ENCODE results near the gene ALKBH6. TPM values are rescaled to one million over a fixed set of nuclear protein-coding genes. Genes with fewer than 3 reads are reported as not detected.

The ALKBH6 gene
- total RNA-seq, 3 donors from 2014 or later (not counting 1 experiment from before 2014, with no cell fraction given), result 39.0 to 57.3 (median 48.1) TPM

DNA sequence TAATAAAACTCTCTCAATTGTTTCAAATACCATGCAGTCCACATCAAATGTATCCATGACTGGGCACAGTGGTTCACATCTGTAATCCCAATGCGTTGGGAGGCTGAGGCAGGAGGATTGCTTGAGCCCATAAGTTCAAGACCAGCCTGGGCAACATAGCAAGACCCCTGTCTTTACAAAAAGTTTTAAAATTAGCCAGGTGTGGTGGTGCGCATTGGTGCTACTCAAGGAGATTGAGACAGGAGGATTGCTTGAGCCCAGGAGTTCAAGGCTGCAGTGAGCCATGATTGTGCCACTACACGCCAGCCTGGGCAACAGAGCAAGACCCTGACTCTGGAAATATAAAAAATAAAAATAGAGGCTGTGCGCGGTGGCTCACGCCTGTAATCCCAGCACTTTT lies 13.7 kb upstream of the ALKBH6 start:
- Mint-ChIP-seq H3K4me3 (no peak overlapping the region), H3K9me3 (no peaks in the 10 kb centered on the region), H3K27ac (no peak overlapping the region), H3K36me3 (no peaks in the 10 kb centered on the region), H3K27me3 (ENCODE audit: low read depth in 2 of 2) (no peaks in the 10 kb centered on the region), H3K4me1 (peaks cover 0 to 7% of the 10 kb centered on the region in 2 donors)
- TF ChIP-seq, protein P1, sequence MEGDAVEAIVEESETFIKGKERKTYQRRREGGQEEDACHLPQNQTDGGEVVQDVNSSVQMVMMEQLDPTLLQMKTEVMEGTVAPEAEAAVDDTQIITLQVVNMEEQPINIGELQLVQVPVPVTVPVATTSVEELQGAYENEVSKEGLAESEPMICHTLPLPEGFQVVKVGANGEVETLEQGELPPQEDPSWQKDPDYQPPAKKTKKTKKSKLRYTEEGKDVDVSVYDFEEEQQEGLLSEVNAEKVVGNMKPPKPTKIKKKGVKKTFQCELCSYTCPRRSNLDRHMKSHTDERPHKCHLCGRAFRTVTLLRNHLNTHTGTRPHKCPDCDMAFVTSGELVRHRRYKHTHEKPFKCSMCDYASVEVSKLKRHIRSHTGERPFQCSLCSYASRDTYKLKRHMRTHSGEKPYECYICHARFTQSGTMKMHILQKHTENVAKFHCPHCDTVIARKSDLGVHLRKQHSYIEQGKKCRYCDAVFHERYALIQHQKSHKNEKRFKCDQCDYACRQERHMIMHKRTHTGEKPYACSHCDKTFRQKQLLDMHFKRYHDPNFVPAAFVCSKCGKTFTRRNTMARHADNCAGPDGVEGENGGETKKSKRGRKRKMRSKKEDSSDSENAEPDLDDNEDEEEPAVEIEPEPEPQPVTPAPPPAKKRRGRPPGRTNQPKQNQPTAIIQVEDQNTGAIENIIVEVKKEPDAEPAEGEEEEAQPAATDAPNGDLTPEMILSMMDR (IDR thresholded peaks at IDR 0.05), result no peak
- ATAC-seq, result no peak
- intact Hi-C loops (cut with micrococcal nuclease), result no loop called here
- 99% methylated on average over 6 of the region's 6 CpGs for WGBS (ENCODE audit: insufficient coverage)
- Histone ChIP-seq H3K4me1 (ENCODE audit: control insufficient read depth, insufficient read depth, low read length) (peaks cover 6% of the 10 kb centered on the region), H3K27me3 (ENCODE audit: control insufficient read depth, insufficient read depth, low read length) (no peaks in the 10 kb centered on the region), H3K36me3 (ENCODE audit: control insufficient read depth, insufficient read depth, low read length) (peaks cover 5% of the 10 kb centered on the region), H3K27ac (ENCODE audit: low read length) (no peak overlapping the region), H3K4me3 (ENCODE audit: low read length) (no peak overlapping the region), H3K9me3 (ENCODE audit: control insufficient read depth, insufficient read depth, low read length) (no peaks in the 10 kb centered on the region)
- no peak for DNase-seq

DNA sequence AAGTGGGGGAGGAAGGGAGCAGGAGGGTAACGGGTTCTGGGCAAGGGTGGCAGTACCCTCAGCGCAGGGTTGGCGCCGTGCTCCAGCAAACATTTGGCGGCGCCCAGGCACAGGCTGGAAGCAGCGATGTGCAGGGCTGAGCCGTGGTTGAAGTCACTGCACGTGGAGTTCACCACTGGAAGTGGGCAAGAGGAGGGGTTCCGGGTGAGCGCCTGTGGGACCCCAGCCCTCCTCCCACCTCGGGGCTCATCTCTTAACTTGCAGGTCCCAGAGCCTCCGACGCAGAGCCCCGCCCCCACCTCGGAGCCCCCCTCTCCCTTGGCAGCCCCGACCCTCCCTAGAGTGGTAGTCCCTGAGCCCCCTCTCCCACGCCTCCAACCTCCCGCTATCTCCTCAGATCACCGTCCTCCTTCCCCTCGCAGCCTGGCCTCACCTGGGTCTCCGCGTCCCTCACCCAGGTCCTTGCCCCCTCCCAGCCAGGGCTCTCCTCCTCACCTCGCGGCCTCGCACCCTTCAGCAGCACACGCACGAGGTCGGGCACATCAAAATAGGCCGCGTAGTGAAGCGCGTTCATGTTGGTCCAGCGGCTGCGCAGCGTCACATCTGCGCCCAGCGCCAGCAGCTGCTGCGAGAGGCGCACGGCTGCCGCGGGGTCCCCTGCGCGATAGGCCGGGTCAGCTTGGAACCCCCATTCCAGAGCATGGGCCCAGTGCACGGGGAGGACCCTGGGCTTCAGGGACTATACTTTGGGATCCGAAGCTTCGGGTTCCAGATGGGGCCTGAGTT lies 12.3 kb upstream of the ALKBH6 start:
- Histone ChIP-seq H3K4me1 (ENCODE audit: control insufficient read depth, insufficient read depth, low read length) (no peaks in the 10 kb centered on the region), H3K27me3 (ENCODE audit: control insufficient read depth, insufficient read depth, low read length) (no peaks in the 10 kb centered on the region), H3K4me3 (ENCODE audit: low read length) (no peak overlapping the region), H3K36me3 (ENCODE audit: control insufficient read depth, insufficient read depth, low read length) (peaks cover 7% of the 10 kb centered on the region), H3K9me3 (ENCODE audit: control insufficient read depth, insufficient read depth, low read length) (no peaks in the 10 kb centered on the region), H3K27ac (ENCODE audit: low read length) (no peak overlapping the region)
- Mint-ChIP-seq H3K4me1 (no peaks in the 10 kb centered on the region), H3K36me3 (no peaks in the 10 kb centered on the region), H3K9me3 (no peaks in the 10 kb centered on the region), H3K27ac (no peak overlapping the region), H3K27me3 (ENCODE audit: low read depth in 2 of 2) (no peaks in the 10 kb centered on the region), H3K4me3 (no peak overlapping the region)
- DNase-seq (no peak), ATAC-seq (no peak)
- WGBS (ENCODE audit: insufficient coverage), result 97% methylated on average over 49 of the region's 49 CpGs
- intact Hi-C loops (cut with micrococcal nuclease), result no loop called here
- TF ChIP-seq, protein P1 (IDR thresholded peaks at IDR 0.05), result no peak

DNA sequence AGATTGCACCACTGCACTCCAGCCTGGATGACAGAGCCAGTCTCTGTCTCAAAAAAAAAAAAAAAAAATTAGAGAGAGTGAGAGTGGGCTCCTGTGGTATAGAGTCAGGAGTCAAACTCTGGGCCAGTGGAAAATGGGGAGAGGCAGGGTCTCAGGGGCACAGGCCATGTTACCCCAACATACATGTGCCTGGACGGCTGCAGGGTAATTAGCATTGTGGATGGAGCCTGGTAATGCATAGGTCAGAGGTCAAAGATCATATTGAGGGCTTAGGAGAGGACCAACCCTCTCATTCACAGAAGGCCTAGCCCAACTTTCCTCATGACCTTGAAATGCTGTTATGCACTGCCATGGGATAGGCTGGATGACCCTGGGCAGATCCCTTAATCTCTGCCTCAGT lies 11.5 kb upstream of the ALKBH6 start:
- TF ChIP-seq, protein P1 (IDR thresholded peaks at IDR 0.05), result no peak
- no peaks in the 10 kb centered on the region for H3K9me3 Mint-ChIP-seq
- ATAC-seq (no peak), DNase-seq (no peak)
- Histone ChIP-seq H3K36me3 (ENCODE audit: control insufficient read depth, insufficient read depth, low read length) (peaks cover 7% of the 10 kb centered on the region), H3K27ac (ENCODE audit: low read length) (no peak overlapping the region), H3K27me3 (ENCODE audit: control insufficient read depth, insufficient read depth, low read length) (no peaks in the 10 kb centered on the region), H3K4me1 (ENCODE audit: control insufficient read depth, insufficient read depth, low read length) (no peaks in the 10 kb centered on the region), H3K4me3 (ENCODE audit: low read length) (no peak overlapping the region), H3K9me3 (ENCODE audit: control insufficient read depth, insufficient read depth, low read length) (no peaks in the 10 kb centered on the region)
- H3K27me3 Mint-ChIP-seq (ENCODE audit: low read depth in 2 of 2), result no peaks in the 10 kb centered on the region
- H3K27ac Mint-ChIP-seq, result no peak overlapping the region
- no peak overlapping the region for H3K4me3 Mint-ChIP-seq
- no peaks in the 10 kb centered on the region for H3K36me3 Mint-ChIP-seq
- intact Hi-C loops (cut with micrococcal nuclease), result no loop called here
- H3K4me1 Mint-ChIP-seq, result no peaks in the 10 kb centered on the region
- WGBS (ENCODE audit: insufficient coverage), result no CpG with 5 or more reads among the region's 1 CpG

DNA sequence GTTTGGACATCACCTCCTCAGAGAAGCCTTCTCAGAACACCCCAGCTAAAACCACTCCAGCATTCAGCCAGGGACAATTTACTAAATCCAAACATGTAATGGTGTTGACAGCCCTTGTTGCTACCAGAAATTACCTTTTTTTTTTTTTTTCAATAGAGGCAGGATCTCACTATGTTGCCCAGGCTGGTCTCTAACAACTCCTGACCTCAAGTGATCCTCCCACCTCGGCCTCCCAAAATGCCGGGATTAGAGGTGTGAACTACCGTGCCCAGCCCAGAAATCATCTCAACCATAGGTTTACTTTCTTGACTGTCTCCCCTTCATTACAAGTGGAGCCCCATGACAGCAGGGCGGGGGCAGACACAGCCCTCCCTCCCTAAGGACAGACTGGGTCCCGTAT lies 9.4 kb upstream of the ALKBH6 start:
- intact Hi-C loops (cut with micrococcal nuclease), result no loop called here
- H3K27me3 Mint-ChIP-seq (ENCODE audit: low read depth in 2 of 2), result no peaks in the 10 kb centered on the region
- H3K4me1 Mint-ChIP-seq, result no peaks in the 10 kb centered on the region
- DNase-seq (no peak), ATAC-seq (no peak)
- Histone ChIP-seq H3K4me1 (ENCODE audit: control insufficient read depth, insufficient read depth, low read length) (no peaks in the 10 kb centered on the region), H3K27me3 (ENCODE audit: control insufficient read depth, insufficient read depth, low read length) (no peaks in the 10 kb centered on the region), H3K36me3 (ENCODE audit: control insufficient read depth, insufficient read depth, low read length) (peaks cover 7% of the 10 kb centered on the region), H3K27ac (ENCODE audit: low read length) (no peak overlapping the region), H3K4me3 (ENCODE audit: low read length) (no peak overlapping the region), H3K9me3 (ENCODE audit: control insufficient read depth, insufficient read depth, low read length) (no peaks in the 10 kb centered on the region)
- H3K27ac Mint-ChIP-seq, result no peak overlapping the region
- no peaks in the 10 kb centered on the region for H3K36me3 Mint-ChIP-seq
- H3K9me3 Mint-ChIP-seq, result no peaks in the 10 kb centered on the region
- over 99% methylated on average over 5 of the region's 5 CpGs for WGBS (ENCODE audit: insufficient coverage)
- no peak overlapping the region for H3K4me3 Mint-ChIP-seq
- TF ChIP-seq, protein P1 (IDR thresholded peaks at IDR 0.05), result no peak

Measured in natural killer cell (primary cell).